Measurements from ENCODE around the gene TOM1L2.

TOM1L2 gene

GRCh38 chr17:18009609-18010420, 37.6 kb upstream of the TOM1L2 start:
- H3K27me3 ChIP-seq (ENCODE audit: insufficient read depth, low read length, poor library complexity), result no peaks in the 10 kb centered on the region
- no peak overlapping the region for H3K4me2 ChIP-seq (ENCODE audit: insufficient read depth, low read length)
- 0 out of 2 replicates have a peak, but pooled peaks cover 5% of the 10 kb centered on the region for H4K20me1 ChIP-seq (ENCODE audit: insufficient read depth, low read length)
- H3K36me3 ChIP-seq (ENCODE audit: insufficient read depth, low read length), result peaks cover 33% of the 10 kb centered on the region
- no peak overlapping the region for H3K27ac ChIP-seq (ENCODE audit: low read length)
- no peak overlapping the region for H3K9ac ChIP-seq (ENCODE audit: low read depth, low read length)
- H2AFZ ChIP-seq (ENCODE audit: low read depth, low read length), result no peak overlapping the region
- no peak for TF ChIP-seq CTCF (IDR thresholded peaks at IDR 0.05; ENCODE audit: borderline replicate concordance, extremely low read depth, low read length, poor library complexity, severe bottlenecking)
- no peak for TF ChIP-seq EZH2 (IDR thresholded peaks at IDR 0.05; ENCODE audit: borderline replicate concordance, low read depth, low read length, severe bottlenecking)
- DNase-seq, result no peak
- no peak overlapping the region for H3K4me3 ChIP-seq (ENCODE audit: low read depth in 1 of 2, low read length in 2 of 2)
- no peaks in the 10 kb centered on the region for H3K9me3 ChIP-seq (ENCODE audit: insufficient read depth, low read length, severe bottlenecking)
- no peak for ATAC-seq (ENCODE audit: insufficient read depth, low read depth)
- H3K79me2 ChIP-seq (ENCODE audit: insufficient read depth, low read length), result no peaks in the 10 kb centered on the region
- H3K4me1 ChIP-seq (ENCODE audit: insufficient read depth, low read length), result no peaks in the 10 kb centered on the region

GRCh38 chr17:18008496-18009268, 36.5 kb upstream of the TOM1L2 start:
- ATAC-seq (ENCODE audit: insufficient read depth, low read depth) (no peak), DNase-seq (no peak)
- Histone ChIP-seq H3K9me3 (ENCODE audit: insufficient read depth, low read length, severe bottlenecking) (no peaks in the 10 kb centered on the region), H3K27me3 (ENCODE audit: insufficient read depth, low read length, poor library complexity) (no peaks in the 10 kb centered on the region), H3K9ac (ENCODE audit: low read depth, low read length) (no peak overlapping the region), H3K27ac (ENCODE audit: low read length) (no peak overlapping the region), H4K20me1 (ENCODE audit: insufficient read depth, low read length) (0 out of 2 replicates have a peak, but pooled peaks cover 5% of the 10 kb centered on the region), H3K4me1 (ENCODE audit: insufficient read depth, low read length) (no peaks in the 10 kb centered on the region), H3K4me2 (ENCODE audit: insufficient read depth, low read length) (no peak overlapping the region), H3K36me3 (ENCODE audit: insufficient read depth, low read length) (peaks cover 33% of the 10 kb centered on the region), H3K79me2 (ENCODE audit: insufficient read depth, low read length) (no peaks in the 10 kb centered on the region), H3K4me3 (ENCODE audit: low read depth in 1 of 2, low read length in 2 of 2) (no peak overlapping the region), H2AFZ (ENCODE audit: low read depth, low read length) (no peak overlapping the region)
- TF ChIP-seq EZH2 (IDR thresholded peaks at IDR 0.05; ENCODE audit: borderline replicate concordance, low read depth, low read length, severe bottlenecking) (no peak), CTCF (IDR thresholded peaks at IDR 0.05; ENCODE audit: borderline replicate concordance, extremely low read depth, low read length, poor library complexity, severe bottlenecking) (no peak)

GRCh38 chr17:18006495-18007239, 34.5 kb upstream of the TOM1L2 start:
- peaks cover 31% of the 10 kb centered on the region for H3K36me3 ChIP-seq (ENCODE audit: insufficient read depth, low read length)

More at GRCh38 chr17:18006495-18007239, 34.5 kb upstream of the TOM1L2 start:
- Histone ChIP-seq H3K4me1 (ENCODE audit: insufficient read depth, low read length) (no peaks in the 10 kb centered on the region), H2AFZ (ENCODE audit: low read depth, low read length) (no peak overlapping the region), H3K4me2 (ENCODE audit: insufficient read depth, low read length) (no peak overlapping the region), H3K4me3 (ENCODE audit: low read depth in 1 of 2, low read length in 2 of 2) (no peak overlapping the region), H3K79me2 (ENCODE audit: insufficient read depth, low read length) (no peaks in the 10 kb centered on the region), H4K20me1 (ENCODE audit: insufficient read depth, low read length) (0 out of 2 replicates have a peak, but pooled peaks cover 5% of the 10 kb centered on the region), H3K9ac (ENCODE audit: low read depth, low read length) (no peak overlapping the region), H3K27ac (ENCODE audit: low read length) (no peak overlapping the region), H3K9me3 (ENCODE audit: insufficient read depth, low read length, severe bottlenecking) (no peaks in the 10 kb centered on the region), H3K27me3 (ENCODE audit: insufficient read depth, low read length, poor library complexity) (no peaks in the 10 kb centered on the region)
- no peak for ATAC-seq (ENCODE audit: insufficient read depth, low read depth)
- no peak for DNase-seq
- no peak for TF ChIP-seq EZH2 (IDR thresholded peaks at IDR 0.05; ENCODE audit: borderline replicate concordance, low read depth, low read length, severe bottlenecking)
- no peak for TF ChIP-seq CTCF (IDR thresholded peaks at IDR 0.05; ENCODE audit: borderline replicate concordance, extremely low read depth, low read length, poor library complexity, severe bottlenecking)
